Iris pigment epithelial cell (primary cell): ENCODE data around the gene LHFPL2.
A peak's percentile ranks its signal among the peaks of the same experiment; 100 is the strongest.
"Not testable (repeated sequence)": the region's sequence is repeated elsewhere in the genome, so short reads cannot be mapped to it uniquely, and the experiment has no call there.

ENCODE experiments used
- DNase-seq: peaks from one replicate; pipeline ENCODE4 v3.0.0-alpha.2; 2011; ENCODE audit warnings: low read depth

Gene LHFPL2

DNA sequence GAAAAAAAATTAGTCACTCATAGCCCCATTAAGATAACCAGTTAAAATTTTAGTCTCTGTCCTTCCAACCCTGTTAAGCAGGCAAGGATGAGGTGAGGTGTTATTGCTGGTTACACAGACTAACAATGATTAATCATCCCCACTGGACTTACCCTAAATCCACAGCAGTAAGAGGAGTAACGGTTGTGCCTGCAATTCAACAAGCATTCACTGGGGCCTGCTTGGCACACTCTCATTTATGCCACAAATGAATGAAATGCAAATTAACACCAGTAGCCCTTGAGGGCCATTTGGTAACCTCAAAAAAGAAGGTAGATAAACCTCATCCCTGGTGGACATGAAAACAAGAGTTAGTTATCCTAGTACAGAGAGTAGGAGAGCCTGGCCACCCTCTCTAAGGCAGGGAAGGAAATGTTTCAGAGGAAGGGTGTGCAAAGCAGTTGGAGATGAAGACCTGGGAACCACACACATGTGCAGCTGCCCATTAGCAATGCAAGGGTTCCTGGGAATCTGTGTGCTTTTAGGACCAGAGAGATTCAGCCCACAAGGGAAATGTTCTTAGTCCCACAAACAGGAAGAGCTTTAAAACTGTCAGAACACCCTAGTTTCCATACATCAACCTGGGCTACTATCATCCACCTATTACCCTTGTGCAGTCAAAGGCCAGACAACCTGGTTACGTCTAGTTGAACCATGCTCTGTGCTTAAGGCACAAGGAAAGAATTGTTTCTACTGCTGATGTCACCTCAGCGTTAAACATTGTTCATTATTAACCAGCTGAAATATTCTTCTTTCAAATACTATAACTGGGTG lies 7.7 kb downstream of the LHFPL2 start:
- DNase-seq = peak; percentile 62

GRCh38 chr5:78639791-78640190 lies 8.8 kb downstream of the LHFPL2 start:
- DNase-seq = no peak

GRCh38 chr5:78638973-78639669 lies 9.5 kb downstream of the LHFPL2 start:
- no peak for DNase-seq

GRCh38 chr5:78638423-78638822 lies 10.1 kb downstream of the LHFPL2 start:
- peak; percentile 93 for DNase-seq

GRCh38 chr5:78637468-78637867 lies 11.1 kb downstream of the LHFPL2 start:
- no peak for DNase-seq

GRCh38 chr5:78636682-78637081 lies 11.9 kb downstream of the LHFPL2 start:
- no peak for DNase-seq

GRCh38 chr5:78634634-78635033 lies 13.9 kb downstream of the LHFPL2 start:
- DNase-seq = no peak

- no peak for DNase-seq
Observed at GRCh38 chr5:78634229-78634628, 14.3 kb downstream of the LHFPL2 start.

- DNase-seq = no peak
Observed at GRCh38 chr5:78633700-78634099, 14.9 kb downstream of the LHFPL2 start.

DNA sequence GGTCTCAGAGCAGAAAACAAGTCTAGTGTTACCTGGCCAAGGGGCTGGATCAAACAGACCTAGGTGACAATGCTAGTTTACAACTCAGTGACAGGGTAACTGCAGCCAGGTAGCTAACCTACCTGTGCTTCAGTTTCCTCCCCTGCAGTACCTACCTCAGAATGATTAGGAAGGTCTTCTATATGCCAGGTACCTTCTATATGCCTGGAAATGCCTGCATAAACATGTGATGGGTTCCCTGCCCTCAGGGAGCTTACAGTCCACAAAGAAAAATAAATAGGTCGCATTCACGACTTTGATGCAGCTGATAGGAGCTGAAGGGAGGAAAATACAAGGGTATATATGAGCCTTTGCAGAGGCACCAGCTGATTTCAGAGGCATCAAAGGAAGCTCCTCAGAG lies 16.1 kb downstream of the LHFPL2 start:
- DNase-seq = no peak

DNA sequence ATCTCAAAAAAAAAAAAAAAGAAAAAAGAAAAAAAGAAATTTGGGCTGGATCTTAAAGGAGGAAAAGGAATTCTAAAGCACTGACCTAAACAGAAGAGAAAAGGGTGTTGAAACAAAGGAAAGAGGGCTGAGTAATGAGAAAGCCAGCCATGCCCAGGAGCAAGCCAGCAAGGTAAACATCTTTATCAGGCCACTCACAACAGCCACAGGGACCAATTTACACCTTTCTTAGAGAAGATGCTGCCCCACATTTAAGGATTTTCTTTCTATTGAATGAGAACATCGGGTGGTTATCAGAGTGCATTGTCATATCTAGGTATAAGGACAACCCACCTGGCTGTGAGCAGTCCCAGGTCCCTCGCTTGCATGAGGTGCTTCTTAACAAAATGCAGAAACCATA lies 16.6 kb downstream of the LHFPL2 start:
- no peak for DNase-seq

DNA sequence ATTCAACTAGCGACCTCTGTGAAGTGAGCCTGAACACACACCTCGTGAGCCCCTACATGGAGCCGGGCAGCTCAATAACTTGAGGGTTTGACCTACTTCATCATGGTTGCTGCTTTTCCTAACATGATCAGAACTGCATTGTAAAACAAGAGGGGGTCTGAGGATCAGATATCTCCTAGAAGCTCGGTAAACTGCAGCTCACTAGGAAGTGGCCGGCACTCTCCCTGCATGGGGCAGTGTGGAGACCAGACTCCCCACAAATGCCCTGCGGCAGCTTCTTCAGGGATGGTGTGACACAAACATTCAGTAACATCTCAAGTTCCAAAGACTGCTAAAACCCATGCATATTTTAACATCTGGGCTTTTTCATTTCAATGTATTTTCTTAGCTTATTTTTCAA lies 18.5 kb downstream of the LHFPL2 start:
- no peak for DNase-seq

DNA sequence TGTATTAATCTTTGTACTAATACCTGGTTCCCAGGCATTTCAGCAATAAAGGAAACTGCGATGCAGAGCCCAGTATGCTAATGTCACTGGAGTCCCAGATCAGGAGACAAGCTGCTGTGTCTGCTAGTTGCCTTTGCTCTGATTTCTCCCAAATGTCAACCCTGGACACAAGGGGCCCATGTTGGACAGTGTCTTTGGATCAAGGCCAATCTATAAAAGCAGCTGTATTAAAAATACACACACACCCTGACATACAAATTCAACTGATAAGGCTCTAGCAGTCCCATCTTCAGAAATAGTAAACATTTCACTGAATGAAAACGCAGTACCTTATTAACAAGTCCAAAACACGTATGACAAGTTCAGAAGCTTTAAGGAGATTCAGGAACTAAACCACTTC lies 18.9 kb downstream of the LHFPL2 start:
- DNase-seq = no peak

DNA sequence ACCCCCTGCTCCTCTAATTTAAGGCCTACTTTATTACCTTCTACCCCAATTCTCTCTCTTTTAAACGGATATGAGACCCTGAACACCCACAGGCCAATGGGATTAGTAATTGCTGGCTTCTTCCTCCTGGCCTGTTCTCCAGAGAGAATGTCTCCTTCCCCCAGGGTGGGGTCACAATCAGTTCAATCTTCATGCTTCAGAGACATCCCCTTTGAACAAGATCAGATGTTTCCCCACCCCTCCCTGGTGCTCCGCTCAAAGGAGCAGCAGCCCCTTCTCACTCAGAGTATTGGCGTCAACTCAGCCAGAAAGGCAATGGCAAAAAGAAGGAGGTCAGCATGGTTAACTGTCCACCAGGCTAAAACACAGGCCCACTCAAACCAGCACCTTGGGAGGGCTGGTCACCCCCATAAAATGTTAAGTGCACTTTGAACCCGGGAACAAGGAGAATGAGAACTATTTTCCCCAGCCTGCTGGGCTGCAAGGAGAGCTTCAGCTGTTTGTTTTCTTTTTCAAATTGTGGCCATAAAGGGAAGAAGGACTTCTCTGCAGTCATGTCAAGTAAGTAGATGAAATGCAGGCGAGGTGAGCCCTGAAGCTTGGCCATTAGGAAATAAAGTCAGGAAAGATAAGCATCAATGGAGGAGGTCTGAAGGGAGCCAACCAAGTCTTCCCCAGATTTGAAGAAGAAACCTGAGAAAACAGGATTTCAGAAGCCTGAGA lies 20.1 kb downstream of the LHFPL2 start:
- DNase-seq = peak; percentile 53

- peak; percentile 71 for DNase-seq
Observed at GRCh38 chr5:78627766-78628165, 20.8 kb downstream of the LHFPL2 start.

- DNase-seq = peak; percentile 60
Observed at GRCh38 chr5:78627175-78627574, 21.4 kb downstream of the LHFPL2 start.

GRCh38 chr5:78626009-78626571 lies 22.5 kb downstream of the LHFPL2 start:
- DNase-seq = peak; percentile 67

GRCh38 chr5:78624992-78625391 lies 23.6 kb downstream of the LHFPL2 start:
- no peak for DNase-seq

DNA sequence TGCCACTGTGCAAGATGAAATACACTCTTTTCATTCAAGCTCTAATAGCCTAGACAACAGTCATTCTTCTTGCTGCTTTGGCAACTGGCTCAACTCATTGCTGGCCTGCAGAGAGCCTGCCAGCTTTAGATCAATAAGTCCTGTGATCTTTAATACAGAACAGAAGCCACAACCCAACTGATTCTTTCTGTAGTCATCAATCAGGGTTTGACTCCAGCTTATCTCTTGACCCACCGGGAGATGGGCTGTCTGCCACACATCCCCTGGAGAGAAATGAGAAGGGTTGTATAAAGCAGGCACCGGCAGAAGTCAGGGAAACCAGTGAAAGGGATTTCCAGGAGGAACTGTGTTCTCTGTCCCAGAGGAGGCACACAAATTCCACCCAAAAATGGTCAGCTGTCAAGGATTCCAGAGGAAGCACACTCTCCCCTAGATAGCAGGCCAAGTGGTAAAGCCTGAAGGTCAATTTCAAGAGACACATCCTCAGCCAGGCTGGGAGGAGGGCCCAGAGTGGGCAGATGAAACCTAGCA lies 24.5 kb downstream of the LHFPL2 start:
- DNase-seq = no peak

DNA sequence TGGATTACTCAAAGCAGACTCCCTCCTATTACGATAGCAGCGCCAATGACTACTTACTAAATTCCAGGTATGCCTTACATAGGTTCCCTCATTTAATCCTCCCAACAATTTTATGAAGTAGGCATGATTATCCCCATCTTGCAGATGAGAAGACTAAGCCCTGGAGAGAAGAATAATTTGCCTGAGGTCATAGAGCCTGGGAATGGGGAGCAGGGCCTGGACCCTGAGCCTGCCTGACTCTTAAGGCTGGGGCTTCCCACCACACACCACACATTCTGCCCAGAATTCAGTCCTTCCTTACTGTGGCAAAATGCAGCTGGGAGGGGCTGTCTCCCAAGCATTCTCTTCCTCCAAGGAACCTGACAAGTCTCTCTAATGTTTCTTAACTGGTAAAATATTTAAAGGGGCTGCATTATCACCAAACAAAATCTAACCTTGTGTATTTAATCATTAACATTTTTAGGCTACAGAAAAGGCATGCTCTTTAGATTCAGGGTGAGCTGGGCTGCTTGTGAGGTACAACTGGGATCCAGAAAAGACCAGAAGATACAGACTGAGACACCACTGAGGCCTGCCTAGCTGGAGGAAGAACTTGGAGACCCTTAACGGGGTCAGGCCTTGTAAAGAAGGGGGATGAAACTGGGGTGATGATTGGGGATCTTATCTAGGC lies 26.1 kb downstream of the LHFPL2 start:
- no peak for DNase-seq

- peak; percentile 58 for DNase-seq
Observed at GRCh38 chr5:78621291-78621738, 27.3 kb downstream of the LHFPL2 start.

GRCh38 chr5:78620119-78620518 lies 28.5 kb downstream of the LHFPL2 start:
- DNase-seq = not testable (repeated sequence)
